Kidney (tissue), 14 donors: ENCODE measurements around the gene CCDC141. TPM values are rescaled to one million over a fixed set of nuclear protein-coding genes. Genes with fewer than 3 reads are reported as not detected.
"Not testable (repeated sequence)": the region's sequence is repeated elsewhere in the genome, so short reads cannot be mapped to it uniquely, and the experiment has no call there.

Experiments
- DNase-seq, 5 donors: peaks; one replicate each; pipeline ENCODE4 v3.0.0-alpha.2; 2013 to 2020
- FAIRE-seq: peaks from 2 replicates; lab custom pipeline; 2012; peaks lifted over from hg19 to GRCh38; lab: Jason Lieb, UNC
- H3K27ac ChIP-seq, 2 donors: one replicate each; pipeline ENCODE4 v1.7.0; 2013; ENCODE audit warnings: low read depth in 2 of 2, low read length in 2 of 2, inconsistent platforms in 1 of 2
- H3K27me3 ChIP-seq: one replicate; pipeline ENCODE4 v1.7.1; 2013; ENCODE audit warnings: low read length, inconsistent platforms; ENCODE audit not compliant: control insufficient read depth, insufficient read depth
- H3K36me3 ChIP-seq, 3 donors: one replicate each; pipeline versions ENCODE4 v1.7.0 to v1.7.1; 2013; ENCODE audit warnings: low read length in 3 of 3, control low read depth in 1 of 3, inconsistent platforms in 1 of 3; ENCODE audit not compliant: insufficient read depth in 3 of 3, control insufficient read depth in 2 of 3
- H3K4me1 ChIP-seq, 3 donors: one replicate each; pipeline versions ENCODE4 v1.7.0 to v1.7.1; 2013; ENCODE audit warnings: low read length in 3 of 3, inconsistent platforms in 1 of 3, low read depth in 1 of 3; ENCODE audit not compliant: control insufficient read depth in 2 of 3, insufficient read depth in 2 of 3
- H3K4me3 ChIP-seq, 3 donors: one replicate each; pipeline versions ENCODE4 v1.7.0 to v1.8.1; 2013; ENCODE audit warnings: low read length in 3 of 3, control low read depth in 1 of 3, inconsistent platforms in 1 of 3
- H3K9ac ChIP-seq, 3 donors: one replicate each; pipeline versions ENCODE4 v1.7.0 to v1.7.1; 2013; ENCODE audit warnings: low read length in 3 of 3, control low read depth in 1 of 3, inconsistent platforms in 1 of 3
- H3K9me3 ChIP-seq, 3 donors: one replicate each; pipeline versions ENCODE4 v1.7.0 to v1.7.1; 2013; ENCODE audit warnings: low read length in 3 of 3, control low read depth in 1 of 3, inconsistent platforms in 1 of 3; ENCODE audit not compliant: control insufficient read depth in 2 of 3, insufficient read depth in 1 of 3
- CTCF ChIP-seq: IDR thresholded peaks from 3 replicates; pipeline ENCODE4 v1.5.1; 2012; ENCODE audit warnings: mild to moderate bottlenecking, moderate library complexity, borderline replicate concordance; ENCODE audit not compliant: insufficient read depth; ENCODE audit errors: extremely low read depth
- intact Hi-C: fragments of 100-400 bp; cut with DNase I; formaldehyde crosslinking; loops from one replicate; pipeline ENCODE4 v1.11.1; 2022
- polyA plus RNA-seq: library from polyadenylated mRNA; stranded (reverse); fragments of 350-450 nt; fragmentation: Illumina TruSeq; extraction: RNeasy Lipid Tissue Mini Kit (QIAGEN cat#74804); gene quantifications from one replicate; pipeline ENCODE4 v1.2.3, GENCODE V29; 2014; ENCODE audit warnings: low read depth, low replicate concordance; ENCODE audit not compliant: insufficient read depth
- total RNA-seq: library from RNA; stranded (reverse); fragmentation: NEBNext Ultra II Directional; extraction: Animal tissue kit (Norgen Biotek cat#: 25700); gene quantifications from one replicate; pipeline ENCODE4 v1.2.1, GENCODE V29; 2021
- donor health status: control.
- donor health status: control.
- donor health status: control.
- donor health status: control.
- donor health status: control.
- donor health status: DM: yes; HTN: yes; CAD: no.
- donor health status: Normal renal cell carcinoma (clear cell type).

Gene CCDC141
- total and polyA plus RNA-seq, 2 donors from 2014 or later, result 3.0 TPM; not detected in 1

- DNase-seq (no peak), FAIRE-seq (no peak)
- no peak for TF ChIP-seq CTCF
- Histone ChIP-seq H3K27ac (no peak overlapping the region), H3K4me3 (no peak overlapping the region), H3K27me3 (no peaks in the 10 kb centered on the region), H3K36me3 (no peaks in the 10 kb centered on the region), H3K9me3 (no peaks in the 10 kb centered on the region), H3K9ac (no peak overlapping the region), H3K4me1 (no peaks in the 10 kb centered on the region)
- intact Hi-C loops, result no loop called here
Measured at GRCh38 chr2:179097131-179097530, 47.2 kb upstream of the CCDC141 start.

GRCh38 chr2:179096090-179096489 lies 46.2 kb upstream of the CCDC141 start:
- Histone ChIP-seq H3K4me1 (no peaks in the 10 kb centered on the region), H3K4me3 (no peak overlapping the region), H3K9me3 (no peaks in the 10 kb centered on the region), H3K9ac (no peak overlapping the region), H3K36me3 (no peaks in the 10 kb centered on the region), H3K27me3 (no peaks in the 10 kb centered on the region), H3K27ac (no peak overlapping the region)
- no peak for FAIRE-seq
- DNase-seq, result no peak
- intact Hi-C loops, result no loop called here
- no peak for TF ChIP-seq CTCF

GRCh38 chr2:179092912-179093311 lies 43.0 kb upstream of the CCDC141 start:
- H3K9ac ChIP-seq, H3K27me3 ChIP-seq, H3K4me3 ChIP-seq, H3K27ac ChIP-seq, FAIRE-seq, DNase-seq, H3K4me1 ChIP-seq, intact Hi-C loops, H3K9me3 ChIP-seq, H3K36me3 ChIP-seq: not testable (repeated sequence)

GRCh38 chr2:179082697-179083096 lies 32.8 kb upstream of the CCDC141 start:
- H3K4me3 ChIP-seq, result no peak overlapping the region
- H3K36me3 ChIP-seq, result no peaks in the 10 kb centered on the region
- FAIRE-seq (no peak), DNase-seq (no peak)
- TF ChIP-seq CTCF, result no peak
- no peaks in the 10 kb centered on the region for H3K4me1 ChIP-seq
- H3K27me3 ChIP-seq, result no peaks in the 10 kb centered on the region
- no peak overlapping the region for H3K27ac ChIP-seq
- no peak overlapping the region for H3K9ac ChIP-seq
- intact Hi-C loops, result no loop called here
- no peaks in the 10 kb centered on the region for H3K9me3 ChIP-seq
